ENCODE data around the gene TESPA1.

DNA sequence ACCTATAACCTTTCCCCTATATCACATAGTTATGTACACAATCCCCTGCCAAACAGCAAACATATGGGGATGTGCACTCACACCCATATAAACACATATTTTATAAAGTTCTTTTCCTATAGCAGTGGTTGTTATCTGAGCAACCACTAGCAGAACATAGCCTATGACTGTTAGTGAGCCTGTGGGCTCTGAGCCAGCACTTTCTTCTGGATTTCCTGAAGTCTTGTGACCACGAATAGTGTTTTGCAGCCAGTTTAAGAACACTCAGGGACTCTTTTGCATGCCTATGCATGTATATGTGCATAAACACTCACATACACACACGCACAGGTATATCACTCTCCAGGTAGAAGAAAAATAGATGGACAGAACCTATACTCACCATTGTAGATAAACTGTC is 17.1 kb downstream of the TESPA1 start:
- TF ChIP-seq, protein P1, sequence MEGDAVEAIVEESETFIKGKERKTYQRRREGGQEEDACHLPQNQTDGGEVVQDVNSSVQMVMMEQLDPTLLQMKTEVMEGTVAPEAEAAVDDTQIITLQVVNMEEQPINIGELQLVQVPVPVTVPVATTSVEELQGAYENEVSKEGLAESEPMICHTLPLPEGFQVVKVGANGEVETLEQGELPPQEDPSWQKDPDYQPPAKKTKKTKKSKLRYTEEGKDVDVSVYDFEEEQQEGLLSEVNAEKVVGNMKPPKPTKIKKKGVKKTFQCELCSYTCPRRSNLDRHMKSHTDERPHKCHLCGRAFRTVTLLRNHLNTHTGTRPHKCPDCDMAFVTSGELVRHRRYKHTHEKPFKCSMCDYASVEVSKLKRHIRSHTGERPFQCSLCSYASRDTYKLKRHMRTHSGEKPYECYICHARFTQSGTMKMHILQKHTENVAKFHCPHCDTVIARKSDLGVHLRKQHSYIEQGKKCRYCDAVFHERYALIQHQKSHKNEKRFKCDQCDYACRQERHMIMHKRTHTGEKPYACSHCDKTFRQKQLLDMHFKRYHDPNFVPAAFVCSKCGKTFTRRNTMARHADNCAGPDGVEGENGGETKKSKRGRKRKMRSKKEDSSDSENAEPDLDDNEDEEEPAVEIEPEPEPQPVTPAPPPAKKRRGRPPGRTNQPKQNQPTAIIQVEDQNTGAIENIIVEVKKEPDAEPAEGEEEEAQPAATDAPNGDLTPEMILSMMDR (IDR thresholded peaks at IDR 0.05) = no peak
- TF ChIP-seq POLR2A (IDR thresholded peaks at IDR 0.05) = no peak
